Measurements from ENCODE around the gene BLM.

Gene BLM

DNA sequence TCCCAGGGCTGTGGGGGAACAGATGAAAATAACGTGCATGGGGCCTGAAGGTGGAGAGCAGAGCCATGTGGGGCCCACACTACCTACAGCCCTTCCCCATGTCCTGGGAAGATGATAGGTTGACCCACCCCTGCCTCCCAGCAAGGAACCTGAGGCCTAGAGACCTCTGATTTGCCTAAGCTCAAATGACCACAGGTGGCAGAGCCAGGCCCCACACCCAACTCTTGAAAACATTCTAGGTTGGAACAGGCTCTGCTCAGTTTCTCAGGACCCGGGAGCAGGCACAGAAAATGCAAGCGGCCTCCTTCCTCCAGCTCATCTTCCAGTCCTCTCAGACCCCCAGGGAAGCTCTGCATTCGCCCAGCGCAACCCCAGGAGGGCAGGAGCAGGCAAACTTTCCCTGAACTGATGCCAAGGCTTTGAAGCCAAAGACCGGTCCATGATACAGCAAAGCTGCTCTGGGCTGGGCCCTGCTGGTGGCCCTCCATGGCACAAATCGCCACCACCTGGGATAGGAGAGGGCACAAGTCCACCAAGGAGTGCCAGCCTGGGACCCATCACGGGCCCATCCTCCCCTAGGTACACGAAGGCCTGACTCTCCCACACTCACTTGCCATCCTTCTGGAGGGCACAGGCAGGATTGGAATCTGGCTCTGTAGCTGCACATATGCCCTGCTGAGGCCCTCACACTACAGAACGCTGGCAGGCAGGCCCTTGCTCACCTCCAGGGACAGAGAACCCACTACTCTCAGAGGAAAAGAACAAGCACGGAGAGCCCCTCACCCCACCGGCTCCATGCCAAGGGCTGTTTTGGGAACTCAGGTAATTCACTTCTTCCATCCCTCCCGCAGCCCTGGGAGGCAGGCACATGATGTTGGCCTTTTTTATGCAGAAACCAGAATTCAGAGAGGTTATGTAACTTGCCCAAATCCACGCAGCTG is 100.2 kb downstream of the BLM start:
- DNase-seq (ENCODE audit: low read depth), result no peak
- H3K4me3 ChIP-seq (ENCODE audit: low read depth, low read length), result no peak overlapping the region
- TF ChIP-seq, protein P1, sequence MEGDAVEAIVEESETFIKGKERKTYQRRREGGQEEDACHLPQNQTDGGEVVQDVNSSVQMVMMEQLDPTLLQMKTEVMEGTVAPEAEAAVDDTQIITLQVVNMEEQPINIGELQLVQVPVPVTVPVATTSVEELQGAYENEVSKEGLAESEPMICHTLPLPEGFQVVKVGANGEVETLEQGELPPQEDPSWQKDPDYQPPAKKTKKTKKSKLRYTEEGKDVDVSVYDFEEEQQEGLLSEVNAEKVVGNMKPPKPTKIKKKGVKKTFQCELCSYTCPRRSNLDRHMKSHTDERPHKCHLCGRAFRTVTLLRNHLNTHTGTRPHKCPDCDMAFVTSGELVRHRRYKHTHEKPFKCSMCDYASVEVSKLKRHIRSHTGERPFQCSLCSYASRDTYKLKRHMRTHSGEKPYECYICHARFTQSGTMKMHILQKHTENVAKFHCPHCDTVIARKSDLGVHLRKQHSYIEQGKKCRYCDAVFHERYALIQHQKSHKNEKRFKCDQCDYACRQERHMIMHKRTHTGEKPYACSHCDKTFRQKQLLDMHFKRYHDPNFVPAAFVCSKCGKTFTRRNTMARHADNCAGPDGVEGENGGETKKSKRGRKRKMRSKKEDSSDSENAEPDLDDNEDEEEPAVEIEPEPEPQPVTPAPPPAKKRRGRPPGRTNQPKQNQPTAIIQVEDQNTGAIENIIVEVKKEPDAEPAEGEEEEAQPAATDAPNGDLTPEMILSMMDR (conservative IDR thresholded peaks at IDR 0.05; ENCODE audit: low read depth, low read length), result no peak

DNA sequence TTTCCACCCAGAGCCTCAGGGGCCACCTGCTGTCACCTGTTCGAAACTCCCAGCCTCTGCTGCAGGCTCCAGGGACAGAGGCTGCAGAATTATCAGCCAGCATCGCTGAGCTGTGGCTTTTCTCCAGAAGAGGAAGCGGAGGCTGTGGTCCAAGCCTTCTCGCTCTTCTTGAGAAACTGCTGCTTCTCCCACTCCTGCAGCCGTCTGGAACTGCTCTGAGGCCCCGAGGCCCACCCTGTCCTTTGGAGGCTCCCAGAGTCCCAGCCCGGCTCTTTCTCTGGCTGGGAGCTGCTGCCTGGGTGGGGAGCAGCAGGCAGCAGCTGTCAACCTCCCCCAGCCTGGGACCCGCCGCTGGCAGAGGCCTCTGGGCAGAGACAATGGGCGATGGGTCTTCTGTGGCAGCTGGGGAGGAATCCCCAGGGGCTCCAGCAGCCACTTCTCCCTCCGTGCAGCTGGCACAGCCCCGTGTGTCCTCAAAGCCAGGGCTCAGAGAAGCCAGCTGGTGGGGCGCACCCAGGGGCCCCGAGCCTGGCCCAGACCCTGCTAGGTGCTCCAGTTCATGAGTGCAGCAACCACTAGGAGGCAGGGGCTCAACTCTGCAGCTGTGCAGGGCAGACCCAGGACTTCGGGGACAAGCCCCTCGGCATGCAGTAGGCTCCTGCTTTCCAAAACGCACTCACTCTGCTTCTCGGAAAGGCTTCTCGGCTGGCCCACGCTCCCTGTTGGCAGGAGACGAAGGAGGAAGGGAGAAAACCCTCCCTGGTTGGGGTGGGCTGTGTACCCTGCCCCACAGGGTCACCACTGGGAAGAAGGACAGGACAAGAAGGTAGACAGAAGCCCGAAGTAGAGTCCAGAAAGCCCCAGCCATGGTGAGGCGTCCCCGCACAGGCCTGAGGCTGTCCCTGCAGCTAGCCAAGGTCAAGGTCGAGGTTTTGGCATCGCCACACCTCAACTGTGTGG is 101.4 kb downstream of the BLM start:
- DNase-seq (ENCODE audit: low read depth), result no peak
- TF ChIP-seq, protein P1 (conservative IDR thresholded peaks at IDR 0.05; ENCODE audit: low read depth, low read length), result peak; percentile 29
- H3K4me3 ChIP-seq (ENCODE audit: low read depth, low read length), result no peak overlapping the region

DNA sequence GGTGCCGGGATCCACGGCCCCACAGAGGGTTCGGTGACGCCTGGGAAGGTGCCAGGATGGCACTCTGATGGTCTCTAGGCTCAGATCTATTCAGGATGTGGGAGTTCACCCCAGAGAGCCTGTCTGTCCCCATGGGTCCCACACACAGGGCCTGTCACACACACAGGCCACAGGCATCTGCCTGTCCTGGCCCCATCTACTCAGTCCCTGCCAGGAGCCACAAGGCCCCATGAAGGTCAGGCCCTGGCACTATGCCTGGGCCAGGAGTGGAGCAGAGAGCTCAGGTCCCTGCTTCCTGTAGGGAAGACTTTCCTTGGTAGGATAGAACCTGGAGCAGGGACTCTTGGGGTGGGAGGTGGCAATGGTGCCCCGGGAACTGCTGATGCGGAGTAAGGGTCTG is 102.2 kb downstream of the BLM start:
- TF ChIP-seq, protein P1 (conservative IDR thresholded peaks at IDR 0.05; ENCODE audit: low read depth, low read length), result no peak
- no peak overlapping the region for H3K4me3 ChIP-seq (ENCODE audit: low read depth, low read length)
- no peak for DNase-seq (ENCODE audit: low read depth)

DNA sequence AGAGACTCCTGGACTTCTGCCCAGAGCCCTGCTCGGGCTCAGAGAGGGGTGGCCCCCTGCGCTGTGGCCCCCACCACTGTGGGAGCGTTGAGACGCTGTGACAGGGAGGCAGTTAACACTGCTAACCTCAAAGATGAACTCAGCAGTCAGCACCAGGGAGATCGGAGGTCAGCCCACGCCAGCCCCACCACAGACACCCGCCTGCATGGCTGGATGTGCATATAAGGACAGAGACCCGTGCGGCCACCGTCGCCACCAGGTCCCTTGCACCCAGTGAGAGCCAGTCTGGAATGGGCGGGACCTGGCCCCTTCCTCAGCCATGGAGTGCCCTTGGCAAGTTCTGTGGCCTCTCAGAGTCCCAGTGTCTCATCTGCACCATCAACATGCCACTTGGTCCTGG is 102.7 kb downstream of the BLM start:
- TF ChIP-seq, protein P1 (conservative IDR thresholded peaks at IDR 0.05; ENCODE audit: low read depth, low read length), result no peak
- no peak overlapping the region for H3K4me3 ChIP-seq (ENCODE audit: low read depth, low read length)
- DNase-seq (ENCODE audit: low read depth), result no peak

DNA sequence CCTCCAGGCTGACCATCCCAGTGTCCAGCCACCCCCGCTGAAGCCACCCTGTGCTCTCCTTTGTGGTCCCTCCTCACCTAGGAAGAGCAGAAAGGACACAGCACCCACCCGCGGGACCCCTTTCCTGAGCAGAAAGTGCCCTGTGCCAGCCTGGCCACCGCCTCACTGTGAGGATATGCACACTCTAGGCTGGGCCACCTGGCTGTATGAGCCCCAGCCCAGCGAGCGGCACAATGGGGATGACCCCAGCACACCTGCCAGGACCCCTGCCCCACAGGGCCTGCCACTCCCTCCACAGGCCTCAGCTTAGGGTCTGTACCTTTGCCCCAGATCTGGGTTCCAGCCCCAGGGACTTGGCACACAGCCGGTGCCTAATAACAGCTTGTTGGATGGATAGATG is 103.3 kb downstream of the BLM start:
- no peak overlapping the region for H3K4me3 ChIP-seq (ENCODE audit: low read depth, low read length)
- TF ChIP-seq, protein P1 (conservative IDR thresholded peaks at IDR 0.05; ENCODE audit: low read depth, low read length), result no peak
- DNase-seq (ENCODE audit: low read depth), result no peak

DNA sequence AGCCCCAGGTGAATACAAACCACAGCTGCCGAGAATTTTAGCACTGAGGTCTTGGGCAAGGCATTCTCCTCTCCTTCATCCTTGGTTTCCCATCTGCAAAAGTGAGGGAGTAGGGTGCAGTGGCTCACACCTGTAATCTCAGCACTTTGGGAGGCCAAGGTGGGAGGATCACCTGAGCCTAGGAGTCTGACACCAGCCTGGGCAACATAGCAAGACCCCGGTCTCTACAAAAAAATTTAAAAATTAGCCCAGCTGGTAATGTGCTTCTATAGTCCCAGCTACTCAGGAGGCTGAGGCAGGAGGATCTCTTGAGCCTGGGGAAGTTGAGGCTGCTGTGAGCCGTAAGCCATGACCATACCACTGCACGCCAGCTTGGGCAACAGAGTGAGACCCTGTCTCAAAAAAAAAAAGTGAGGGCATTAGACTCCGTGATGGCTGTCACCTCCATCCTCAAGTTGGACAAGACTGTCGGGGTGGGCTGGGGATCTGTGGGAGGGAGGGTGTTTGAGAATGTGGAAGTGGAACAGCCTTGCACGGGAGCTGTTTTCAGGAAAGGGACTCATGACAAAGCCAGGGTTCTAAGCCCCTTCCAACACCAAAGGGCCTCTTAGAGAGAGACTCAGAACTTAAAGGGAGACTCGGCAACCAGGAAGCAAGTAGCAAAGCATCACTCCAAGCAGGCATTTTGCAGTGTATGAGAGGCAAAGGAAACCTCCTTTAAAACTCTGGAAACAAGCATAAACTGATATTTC is 105.2 kb downstream of the BLM start:
- DNase-seq (ENCODE audit: low read depth), result no peak
- H3K4me3 ChIP-seq (ENCODE audit: low read depth, low read length), result no peak overlapping the region
- TF ChIP-seq, protein P1 (conservative IDR thresholded peaks at IDR 0.05; ENCODE audit: low read depth, low read length), result no peak

Measured in choroid plexus epithelial cell (primary cell).